CD14-positive monocyte (primary cell): ENCODE data around the gene TMUB2. TPM values are rescaled to one million over a fixed set of nuclear protein-coding genes. Genes with fewer than 3 reads are reported as not detected.
A peak's percentile ranks its signal among the peaks of the same experiment; 100 is the strongest.

Experiments used
- DNase-seq, 3 donors: peaks; one replicate each; pipeline ENCODE4 v3.0.0-alpha.2; 2011 to 2022
- H2AFZ ChIP-seq: 2 replicates; pipeline ENCODE4 v1.6.0; 2012; ENCODE audit warnings: mild to moderate bottlenecking, low read depth, low read length, inconsistent platforms; ENCODE audit not compliant: insufficient read depth, poor library complexity, severe bottlenecking
- H3K27ac ChIP-seq, 2 donors: 1 replicate in 1 of 2; 2 replicates in 1 of 2; pipeline ENCODE4 v1.5.1; 2012 to 2013; ENCODE audit warnings: low read length in 2 of 2, control low read depth in 1 of 2, inconsistent platforms in 1 of 2, low read depth in 1 of 2, mild to moderate bottlenecking in 1 of 2
- H3K27me3 ChIP-seq, 2 donors: one replicate each; pipeline versions ENCODE4 v1.6.0 to v1.6.1; 2011 to 2013; ENCODE audit warnings: low read length in 2 of 2; ENCODE audit not compliant: control insufficient read depth in 2 of 2, insufficient read depth in 2 of 2
- H3K36me3 ChIP-seq, 2 donors: replicated peaks in 1 of 2; 1 replicate in 1 of 2; 2 replicates in 1 of 2; pipeline versions ENCODE4 v1.5.1 to v1.6.1; 2012 to 2013; ENCODE audit warnings: low read length in 2 of 2, control low read depth in 1 of 2, inconsistent platforms in 1 of 2, mild to moderate bottlenecking in 1 of 2; ENCODE audit not compliant: insufficient read depth in 2 of 2, control insufficient read depth in 1 of 2
- H3K4me1 ChIP-seq, 2 donors: 1 replicate in 1 of 2; 2 replicates in 1 of 2; pipeline versions ENCODE4 v1.5.1 to v1.6.1; 2012 to 2013; ENCODE audit warnings: low read length in 2 of 2, control low read depth in 1 of 2, inconsistent platforms in 1 of 2, mild to moderate bottlenecking in 1 of 2, moderate library complexity in 1 of 2; ENCODE audit not compliant: insufficient read depth in 2 of 2, control insufficient read depth in 1 of 2
- H3K4me2 ChIP-seq: replicated peaks from 2 replicates; pipeline ENCODE3; 2012; ENCODE audit warnings: low read length, moderate library complexity, mild to moderate bottlenecking; ENCODE audit not compliant: poor library complexity, severe bottlenecking; ENCODE audit errors: extremely low read depth
- H3K4me3 ChIP-seq, 3 experiments: fragments of 200-600 bp in 1 of 3; sonication (generic) in 1 of 3; replicated peaks in 1 of 3; 1 replicate in 2 of 3; 2 replicates in 1 of 3; pipeline ENCODE4 v1.5.1; 2011 to 2013; ENCODE audit warnings: low read length in 3 of 3, mild to moderate bottlenecking in 3 of 3, control low read depth in 2 of 3, low read depth in 2 of 3, inconsistent platforms in 1 of 3, moderate library complexity in 1 of 3
- H3K79me2 ChIP-seq: 2 replicates; pipeline ENCODE4 v1.6.0; 2012; ENCODE audit warnings: mild to moderate bottlenecking, control low read depth, inconsistent platforms, low read length, moderate library complexity; ENCODE audit not compliant: insufficient read depth
- H3K9ac ChIP-seq: 2 replicates; pipeline ENCODE4 v1.6.0; 2017; ENCODE audit warnings: low read length, mild to moderate bottlenecking; ENCODE audit not compliant: insufficient read depth, poor library complexity, severe bottlenecking
- H3K9me3 ChIP-seq, 2 donors: replicated peaks in 1 of 2; 1 replicate in 1 of 2; 2 replicates in 1 of 2; pipeline versions ENCODE4 v1.5.1 to v1.6.1; 2012 to 2013; ENCODE audit warnings: low read length in 2 of 2, control low read depth in 1 of 2; ENCODE audit not compliant: control insufficient read depth in 1 of 2, insufficient read depth in 1 of 2
- H4K20me1 ChIP-seq: 2 replicates; pipeline ENCODE4 v1.6.0; 2012; ENCODE audit warnings: mild to moderate bottlenecking, low read length, control low read depth, moderate library complexity; ENCODE audit not compliant: insufficient read depth
- H3K27ac Mint-ChIP-seq, 7 donors: one replicate each; pipeline ENCODE4 v1.8.0; 2020; ENCODE audit warnings: mild to moderate bottlenecking in 7 of 7, mixed read lengths in 7 of 7, moderate library complexity in 6 of 7, inconsistent platforms in 2 of 7
- H3K27me3 Mint-ChIP-seq, 3 donors: one replicate each; pipeline ENCODE4 v1.8.0; 2021 to 2022; ENCODE audit warnings: low read depth in 3 of 3, mild to moderate bottlenecking in 3 of 3, mixed read lengths in 3 of 3, moderate library complexity in 3 of 3, inconsistent platforms in 1 of 3
- H3K36me3 Mint-ChIP-seq, 2 donors: one replicate each; pipeline ENCODE4 v1.8.0; 2020; ENCODE audit warnings: mixed read lengths in 2 of 2, inconsistent platforms in 1 of 2, mild to moderate bottlenecking in 1 of 2
- H3K4me1 Mint-ChIP-seq: one replicate; pipeline ENCODE4 v1.8.0; 2020; ENCODE audit warnings: mild to moderate bottlenecking, mixed read lengths
- H3K4me3 Mint-ChIP-seq, 2 donors: one replicate each; pipeline ENCODE4 v1.8.0; 2020; ENCODE audit warnings: mild to moderate bottlenecking in 2 of 2, mixed read lengths in 2 of 2, moderate library complexity in 1 of 2
- H3K9me3 Mint-ChIP-seq, 7 donors: one replicate each; pipeline ENCODE4 v1.8.0; 2020 to 2022; ENCODE audit warnings: mixed read lengths in 7 of 7, mild to moderate bottlenecking in 6 of 7, moderate library complexity in 6 of 7, inconsistent platforms in 2 of 7
- CTCF ChIP-seq: fragments of 200-600 bp; IDR thresholded peaks from one replicate; pipeline ENCODE4 v1.8.0; 2022; ENCODE audit warnings: antibody characterized with exemption, mild to moderate bottlenecking
- WGBS: methylation state at CpG from one replicate; pipeline ENCODE4 v1.1.5; 2013; ENCODE audit warnings: missing lambda C conversion rate; ENCODE audit not compliant: insufficient coverage; 5-methylcytosine and 5-hydroxymethylcytosine counted together
- intact Hi-C, 2 donors: fragments of 100-400 bp; cut with micrococcal nuclease; formaldehyde crosslinking; loops; one replicate each; pipeline versions ENCODE4 v1.15.0 to v1.15.1; 2023
- polyA plus RNA-seq, 3 donors: library from polyadenylated mRNA; depleted of rRNA in 1 of 3; unstranded in 2 of 3; stranded (reverse) in 1 of 3; fragments of 300-500 nt in 2 of 3; fragments of >200 nt in 1 of 3; fragmentation: Illumina TruSeq in 2 of 3; gene quantifications; 1 replicate in 2 of 3; 2 replicates in 1 of 3; pipeline ENCODE4 v1.2.3, GENCODE V29; 2012 to 2021

TMUB2 gene
- polyA plus RNA-seq, 3 donors = 41.3 to 118 (median 41.7) TPM

GRCh38 chr17:44149750-44150329 lies 36.9 kb upstream of the TMUB2 start:
- peaks cover 0 to 2% (median 1%) of the 10 kb centered on the region in 3 donors for H3K27me3 Mint-ChIP-seq
- Histone ChIP-seq H3K4me1 (peaks cover 15 to 17% of the 10 kb centered on the region in 2 donors), H3K36me3 (peaks cover 4 to 33% of the 10 kb centered on the region in 2 donors), H3K9me3 (no peaks in the 10 kb centered on the region), H3K27me3 (no peaks in the 10 kb centered on the region), H3K79me2 (peaks cover 17% of the 10 kb centered on the region), H4K20me1 (no peaks in the 10 kb centered on the region), H2AFZ (no peak overlapping the region), H3K4me2 (no peak overlapping the region), H3K9ac (peak overlapping the region; percentile 34), H3K4me3 (no peak overlapping the region), H3K27ac (peak overlapping the region; percentile 28 to 67)
- intact Hi-C loops = no loop called here
- H3K27ac Mint-ChIP-seq = peak overlapping the region in 6 of 7 donors; percentile 30 to 81 (median 77)
- 97% methylated on average over 3 of the region's 4 CpGs for WGBS
- peaks cover 31% of the 10 kb centered on the region for H3K4me1 Mint-ChIP-seq
- TF ChIP-seq CTCF = no peak
- H3K36me3 Mint-ChIP-seq = peaks cover 14 to 44% of the 10 kb centered on the region in 2 donors
- no peak for DNase-seq
- no peaks in the 10 kb centered on the region for H3K9me3 Mint-ChIP-seq
- H3K4me3 Mint-ChIP-seq = no peak overlapping the region

GRCh38 chr17:44152875-44153274 lies 33.9 kb upstream of the TMUB2 start:
- peak overlapping the region in 1 of 2 donors; percentile 16 for H3K27ac ChIP-seq
- H3K9me3 ChIP-seq = no peaks in the 10 kb centered on the region
- H3K79me2 ChIP-seq = peaks cover 17% of the 10 kb centered on the region
- peaks cover 0 to 2% (median 1%) of the 10 kb centered on the region in 3 donors for H3K27me3 Mint-ChIP-seq
- H3K36me3 ChIP-seq = peaks cover 8 to 35% of the 10 kb centered on the region in 2 donors
- DNase-seq = no peak
- intact Hi-C loops = no loop called here
- no peak overlapping the region for H3K4me3 Mint-ChIP-seq
- no peaks in the 10 kb centered on the region for H4K20me1 ChIP-seq
- H3K4me2 ChIP-seq = no peak overlapping the region
- H3K27me3 ChIP-seq = no peaks in the 10 kb centered on the region
- no CpG with 5 or more reads among the region's 4 CpGs for WGBS
- H3K9ac ChIP-seq = no peak overlapping the region
- H3K9me3 Mint-ChIP-seq = no peaks in the 10 kb centered on the region
- H3K4me1 ChIP-seq = peaks cover 15 to 17% of the 10 kb centered on the region in 2 donors
- H3K4me3 ChIP-seq = no peak overlapping the region
- H2AFZ ChIP-seq = no peak overlapping the region
- TF ChIP-seq CTCF = no peak
- peaks cover 22% of the 10 kb centered on the region for H3K4me1 Mint-ChIP-seq
- peak overlapping the region in 1 of 7 donors; percentile 66 for H3K27ac Mint-ChIP-seq
- peaks cover 17 to 50% of the 10 kb centered on the region in 2 donors for H3K36me3 Mint-ChIP-seq
